GM12878 (cell line): ENCODE data around the gene ZDHHC14. TPM values are rescaled to one million over a fixed set of nuclear protein-coding genes. Genes with fewer than 3 reads are reported as not detected.

Experiments
- ATAC-seq: fragments of 200-7000 bp; cut with Tn5 transposase; 3 replicates; pipeline ENCODE4 v1.9.1; 2020; ENCODE audit warnings: mild to moderate bottlenecking, moderate library complexity
- BruUV-seq: library from RNA; stranded (reverse); fragments of 400-500 nt; replicated peaks from 2 replicates; lab custom pipeline; 2021; lab: Mats Ljungman, UMichigan
- CTCF ChIA-PET: fragments of 300-600 bp; sonication (Branson Sonifier 250); formaldehyde crosslinking; extraction: SDS; loops from one replicate; lab custom pipeline; 2021; ENCODE audit warnings: inconsistent platforms; lab: Yijun Ruan, JAX
- POLR2A ChIA-PET: fragments of 350-600 bp; formaldehyde crosslinking; extraction: SDS; loops from one replicate; lab custom pipeline; 2021; ENCODE audit warnings: inconsistent platforms; lab: Charles Lee
- RAD21 ChIA-PET: fragments of 300-600 bp; sonication (Branson Sonifier 250); formaldehyde crosslinking; loops from one replicate; lab custom pipeline; 2023; ENCODE audit warnings: antibody characterized with exemption; ENCODE audit not compliant: unreplicated experiment; lab: Charles Lee
- SMC1A ChIA-PET: fragments of 300-600 bp; sonication (Branson Sonifier 250); formaldehyde crosslinking; loops from one replicate; lab custom pipeline; 2023; ENCODE audit not compliant: unreplicated experiment, uncharacterized antibody; lab: Charles Lee
- DNase-seq: peaks from one replicate; pipeline ENCODE4 v3.0.0-alpha.2; 2011; ENCODE audit warnings: low read depth, low spot score
- FAIRE-seq: peaks from 3 replicates; lab custom pipeline; 2011; peaks lifted over from hg19 to GRCh38; lab: Jason Lieb, UNC
- H2AFZ ChIP-seq: 2 replicates; pipeline ENCODE4 v1.6.0; 2011; ENCODE audit warnings: low read depth, low read length, control low read depth; ENCODE audit not compliant: control insufficient read depth
- H3K27ac ChIP-seq: 2 replicates; pipeline ENCODE4 v1.5.1; 2011; ENCODE audit warnings: control low read depth; ENCODE audit not compliant: control insufficient read depth, insufficient read depth
- H3K27me3 ChIP-seq, 2 experiments: replicated peaks in 1 of 2; 2 replicates each; pipeline versions ENCODE4 v1.6.0 to v1.6.1; 2011; ENCODE audit warnings: low read length in 1 of 2; ENCODE audit not compliant: control insufficient read depth in 2 of 2, insufficient read depth in 2 of 2
- H3K36me3 ChIP-seq, 2 experiments: 2 replicates each; pipeline ENCODE4 v1.5.1; 2011; ENCODE audit warnings: low read length in 1 of 2; ENCODE audit not compliant: control insufficient read depth in 2 of 2, insufficient read depth in 2 of 2
- H3K4me1 ChIP-seq: 2 replicates; pipeline ENCODE4 v1.6.1; 2011; ENCODE audit warnings: mild to moderate bottlenecking, low read length, moderate library complexity, mixed read lengths; ENCODE audit not compliant: control insufficient read depth, insufficient read depth
- H3K4me2 ChIP-seq: 2 replicates; pipeline ENCODE4 v1.6.0; 2011; ENCODE audit warnings: control low read depth; ENCODE audit not compliant: control insufficient read depth, insufficient read depth
- H3K4me3 ChIP-seq: fragments of 200-600 bp; sonication (generic); 2 replicates; pipeline ENCODE4 v1.5.1; 2016
- H3K79me2 ChIP-seq: 2 replicates; pipeline ENCODE4 v1.6.0; 2011; ENCODE audit warnings: low read length; ENCODE audit not compliant: control insufficient read depth, insufficient read depth
- H3K9ac ChIP-seq: 2 replicates; pipeline ENCODE4 v1.8.0; 2011; ENCODE audit warnings: low read length, control low read depth, mixed read lengths; ENCODE audit not compliant: control insufficient read depth, insufficient read depth
- H3K9me3 ChIP-seq: replicated peaks from 3 replicates; pipeline ENCODE4 v1.5.1; 2011; ENCODE audit warnings: mild to moderate bottlenecking, low read length; ENCODE audit not compliant: control insufficient read depth, insufficient read depth
- H4K20me1 ChIP-seq: 2 replicates; pipeline ENCODE4 v1.6.0; 2011; ENCODE audit not compliant: control insufficient read depth, insufficient read depth
- ATF2 ChIP-seq: IDR thresholded peaks from 2 replicates; pipeline ENCODE4 v1.6.1; 2012; ENCODE audit warnings: low read length, inconsistent platforms
- BCLAF1 ChIP-seq: fragments of 450-650 bp; IDR thresholded peaks from 2 replicates; pipeline ENCODE4 v1.6.1; 2017; ENCODE audit warnings: antibody characterized with exemption, mild to moderate bottlenecking, moderate library complexity
- HCFC1 ChIP-seq: fragments of 150-350 bp; IDR thresholded peaks from 2 replicates; pipeline ENCODE4 v1.6.1; 2014; ENCODE audit warnings: low read length
- LARP7 ChIP-seq: fragments of 450-650 bp; IDR thresholded peaks from 2 replicates; pipeline ENCODE4 v1.6.1; 2017; ENCODE audit warnings: mild to moderate bottlenecking
- TAF1 ChIP-seq: IDR thresholded peaks from 2 replicates; pipeline ENCODE4 v1.6.1; 2011; ENCODE audit warnings: mild to moderate bottlenecking, low read depth, low read length, borderline replicate concordance
- ZBTB4 ChIP-seq: fragments of 450-650 bp; formaldehyde crosslinking; IDR thresholded peaks from 2 replicates; pipeline ENCODE4 v1.4.0; 2022; ENCODE audit warnings: mild to moderate bottlenecking, moderate library complexity
- ZNF592 ChIP-seq: fragments of 450-650 bp; IDR thresholded peaks from 2 replicates; pipeline ENCODE4 v1.6.1; 2017; ENCODE audit warnings: mild to moderate bottlenecking, moderate library complexity
- WGBS: methylation state at CpG from one replicate; pipeline ENCODE4 v1.1.6; 2016; ENCODE audit warnings: low lambda C conversion rate; ENCODE audit not compliant: insufficient replicate concordance, insufficient coverage; ENCODE audit errors: missing lambda C conversion rate; 5-methylcytosine and 5-hydroxymethylcytosine counted together
- in situ Hi-C: fragments of 300-500 bp; cut with MboI; formaldehyde crosslinking; loops from 9 replicates; pipeline ENCODE4 v1.14.3; 2018; ENCODE audit warnings: mixed read lengths
- intact Hi-C: fragments of 100-400 bp; cut with micrococcal nuclease; formaldehyde crosslinking; loops from one replicate; pipeline ENCODE4 v1.14.2; 2022; ENCODE audit not compliant: unreplicated experiment
- polyA plus RNA-seq, 11 experiments: library from polyadenylated mRNA; depleted of rRNA in 4 of 11; unstranded in 6 of 11; stranded (reverse) in 5 of 11; fragments of >200 nt; fragmentation: Nextera tagmentation in 4 of 11; fragmentation: Illumina TruSeq in 1 of 11; extraction: Ambion mirVana in 4 of 11; extraction: Trizol in 1 of 11; gene quantifications; 1 replicate in 1 of 11; 2 replicates in 10 of 11; pipeline versions ENCODE4 v1.2.1 to v1.2.3, GENCODE V29; 2011 to 2016; ENCODE audit warnings: inconsistent platforms in 2 of 11, missing spikeins in 2 of 11, low read depth in 1 of 11
- total RNA-seq, 4 experiments: library from RNA; depleted of rRNA in 3 of 4; stranded (reverse); fragments of >200 nt in 3 of 4; fragmentation: Illumina TruSeq in 1 of 4; extraction: Trizol in 1 of 4; gene quantifications; 2 replicates each; pipeline versions ENCODE4 v1.2.1 to v1.2.3, GENCODE V29; 2013 to 2021

Gene ZDHHC14
- total and polyA plus RNA-seq, 10 of the 15 experiments (the other 5 are each of a cell fraction or from before 2014, with no cell fraction given) = 0.15 to 16.0 (median 0.76) TPM; not detected in 1

- H3K9ac ChIP-seq = no peak overlapping the region
- ChIA-PET CTCF (interaction anchor here (0.9 to 1.6 kb wide), 4 partner anchors 9 to 139 kb away, joined by 3 to 10 read pairs (median 3); no protein-coding TSS in a partner anchor), SMC1A (interaction anchor here (0.7 to 2.7 kb wide), 14 partner anchors 9 to 210 kb away, joined by 3 to 13 read pairs (median 3); no protein-coding TSS in a partner anchor), POLR2A (interaction anchor here (0.7 to 1.3 kb wide), 5 partner anchors 13 to 147 kb away, joined by 3 read pairs; no protein-coding TSS in a partner anchor), RAD21 (interaction anchor here (0.9 to 1.9 kb wide), 8 partner anchors 9 to 210 kb away, joined by 3 to 6 read pairs (median 4); no protein-coding TSS in a partner anchor)
- BruUV-seq = no TSS peak
- H3K27me3 ChIP-seq = no peaks in the 10 kb centered on the region
- no peaks in the 10 kb centered on the region for H3K79me2 ChIP-seq
- intact Hi-C loops = no loop called here
- H3K4me2 ChIP-seq = no peak overlapping the region
- H3K27ac ChIP-seq = no peak overlapping the region
- no peaks in the 10 kb centered on the region; the same call in 2 of the 3 replicates for H3K9me3 ChIP-seq
- no peaks in the 10 kb centered on the region for H3K36me3 ChIP-seq
- no peak overlapping the region for H2AFZ ChIP-seq
- H3K4me3 ChIP-seq = no peak overlapping the region
- WGBS = 82% methylated on average over 25 of the region's 25 CpGs
- no peaks in the 10 kb centered on the region for H4K20me1 ChIP-seq
- ATAC-seq (no peak), DNase-seq (no peak), FAIRE-seq (no peak)
- H3K4me1 ChIP-seq = peaks cover 20% of the 10 kb centered on the region
- in situ Hi-C loops = no loop called here
- TF ChIP-seq HCFC1 = no peak
- no peak for TF ChIP-seq ATF2
- no peak for TF ChIP-seq ZBTB4 (CRISPR knock-in tag)
- no peak for TF ChIP-seq LARP7
- TF ChIP-seq BCLAF1 = no peak
- no peak for TF ChIP-seq ZNF592
- TF ChIP-seq TAF1 = no peak
Measured at GRCh38 chr6:157455731-157456523, 74.9 kb downstream of the ZDHHC14 start.
